HUDEP-2 (cell line): Measurements from ENCODE around the gene CRTC2.
"Not testable (repeated sequence)": the region's sequence is repeated elsewhere in the genome, so short reads cannot be mapped to it uniquely, and the experiment has no call there.

Experiments used
- DNase-seq, 76 experiments: peaks; one replicate each; lab custom pipeline; 2025; ENCODE audit not compliant: unreplicated experiment in 76 of 76; lab: John Stamatoyannopoulos, UW

CRTC2 gene

GRCh38 chr1:153958111-153958960 is at the start of gene CRTC2:
TSS of gene CRTC2 (minus strand) at chr1:153958612. CDS start at chr1:153958497, 115 bp downstream.
- peak in 75 of 76 experiments; percentile 41 to 98 (median 94) for DNase-seq

GRCh38 chr1:154006136-154006535 is 47.7 kb upstream of the CRTC2 start:
- DNase-seq, result no peak

GRCh38 chr1:154000420-154000819 is 42.0 kb upstream of the CRTC2 start:
- DNase-seq, result no peak

GRCh38 chr1:153996882-153997281 is 38.5 kb upstream of the CRTC2 start:
- DNase-seq, result not testable (repeated sequence)

- DNase-seq, result no peak
These were observed 37.2 kb upstream of the CRTC2 start for GRCh38 chr1:153995640-153996039.

- no peak for DNase-seq
These were observed 36.8 kb upstream of the CRTC2 start for GRCh38 chr1:153995202-153995601.

- DNase-seq, result no peak
These were observed 33.4 kb upstream of the CRTC2 start for GRCh38 chr1:153991806-153992205.

GRCh38 chr1:153991151-153991630 is 32.8 kb upstream of the CRTC2 start:
- DNase-seq, result no peak

GRCh38 chr1:153990468-153991150 is 32.2 kb upstream of the CRTC2 start, which contains the start of gene RPS27:
TSS of gene RPS27 (plus strand) at chr1:153990762. CDS start at chr1:153990797, 35 bp downstream.
- DNase-seq, result peak in 75 of 76 experiments; percentile 18 to 95 (median 86)

- no peak for DNase-seq
These were observed 29.2 kb upstream of the CRTC2 start for GRCh38 chr1:153987621-153988020.

GRCh38 chr1:153985941-153986761 is 27.7 kb upstream of the CRTC2 start, which contains the start of gene RAB13:
TSS of gene RAB13 (minus strand) at chr1:153986339. CDS start at chr1:153986236, 103 bp downstream.
- peak in 69 of 76 experiments; percentile 12 to 81 (median 60) for DNase-seq

- DNase-seq, result peak in 1 of 76 experiments; percentile 21
These were observed 27.0 kb upstream of the CRTC2 start for GRCh38 chr1:153985341-153985912.

- DNase-seq, result no peak
These were observed 25.9 kb upstream of the CRTC2 start for GRCh38 chr1:153984123-153984894.

GRCh38 chr1:153981735-153982134 is 23.3 kb upstream of the CRTC2 start:
- not testable (repeated sequence) for DNase-seq

GRCh38 chr1:153979091-153979490 is 20.7 kb upstream of the CRTC2 start:
- DNase-seq, result not testable (repeated sequence)

- DNase-seq, result peak in 2 of 76 experiments; percentile 31 to 34
These were observed 20.0 kb upstream of the CRTC2 start for GRCh38 chr1:153978274-153978909.

GRCh38 chr1:153977250-153978240 is 19.1 kb upstream of the CRTC2 start, which contains the start of gene JTB:
TSS of gene JTB (minus strand) at chr1:153977674. CDS start at chr1:153977252, 422 bp downstream.
- peak in 70 of 76 experiments; percentile 26 to 83 (median 66) for DNase-seq
